CD4-positive, alpha-beta T cell (primary cell): ENCODE results near the gene MRAS. TPM values are rescaled to one million over a fixed set of nuclear protein-coding genes. Genes with fewer than 3 reads are reported as not detected.

Experiments
- ATAC-seq: fragments of 200-7000 bp; cut with Tn5 transposase; one replicate; pipeline ENCODE4 v1.10.0; 2022; ENCODE audit warnings: mild to moderate bottlenecking; ENCODE audit not compliant: poor library complexity
- CTCF ChIA-PET: fragments of 350-600 bp; sonication (Branson Sonifier 250); formaldehyde crosslinking; loops from one replicate; lab custom pipeline; 2021; ENCODE audit warnings: antibody characterized with exemption, inconsistent platforms; lab: Charles Lee
- POLR2A ChIA-PET: fragments of 350-600 bp; sonication (Branson Sonifier 250); formaldehyde crosslinking; loops from one replicate; lab custom pipeline; 2021; ENCODE audit warnings: antibody characterized with exemption, inconsistent platforms; lab: Charles Lee
- DNase-seq, 14 experiments: peaks; one replicate each; pipeline ENCODE4 v3.0.0-alpha.2; 2013 to 2020; ENCODE audit warnings: mixed read lengths in 2 of 14
- H3K27ac ChIP-seq, 2 donors: one replicate each; pipeline versions ENCODE4 v1.5.1 to v1.7.0; 2013; ENCODE audit warnings: low read length in 2 of 2, low read depth in 1 of 2, mild to moderate bottlenecking in 1 of 2
- H3K27me3 ChIP-seq, 2 experiments: 1 replicate in 1 of 2; 2 replicates in 1 of 2; pipeline versions ENCODE4 v1.6.1 to v1.7.0; 2013; ENCODE audit warnings: low read length in 2 of 2, control low read depth in 1 of 2, mild to moderate bottlenecking in 1 of 2, moderate library complexity in 1 of 2; ENCODE audit not compliant: insufficient read depth in 2 of 2, control insufficient read depth in 1 of 2
- H3K36me3 ChIP-seq: one replicate; pipeline ENCODE4 v1.6.1; 2013; ENCODE audit warnings: low read length, control low read depth; ENCODE audit not compliant: insufficient read depth
- H3K4me1 ChIP-seq: one replicate; pipeline ENCODE4 v1.6.1; 2013; ENCODE audit warnings: low read length, control low read depth; ENCODE audit not compliant: insufficient read depth
- H3K4me3 ChIP-seq: one replicate; pipeline ENCODE4 v1.5.1; 2013; ENCODE audit warnings: mild to moderate bottlenecking, low read length, moderate library complexity
- H3K9me3 ChIP-seq, 2 experiments: 1 replicate in 1 of 2; 2 replicates in 1 of 2; pipeline versions ENCODE4 v1.6.1 to v1.7.0; 2013; ENCODE audit warnings: low read length in 2 of 2, mild to moderate bottlenecking in 2 of 2, control low read depth in 1 of 2, moderate library complexity in 1 of 2; ENCODE audit not compliant: control insufficient read depth in 1 of 2, insufficient read depth in 1 of 2
- H3K27ac Mint-ChIP-seq: one replicate; pipeline ENCODE4 v1.8.0; 2020; ENCODE audit warnings: mixed read lengths
- H3K27me3 Mint-ChIP-seq: one replicate; pipeline ENCODE4 v1.8.0; 2021; ENCODE audit warnings: mixed read lengths
- H3K36me3 Mint-ChIP-seq: one replicate; pipeline ENCODE4 v1.8.0; 2021; ENCODE audit warnings: low read depth, mixed read lengths
- H3K4me1 Mint-ChIP-seq: one replicate; pipeline ENCODE4 v1.8.0; 2021; ENCODE audit warnings: low read depth, mixed read lengths
- H3K4me3 Mint-ChIP-seq: one replicate; pipeline ENCODE4 v1.8.0; 2020; ENCODE audit warnings: mild to moderate bottlenecking, mixed read lengths
- H3K9me3 Mint-ChIP-seq: one replicate; pipeline ENCODE4 v1.8.0; 2020; ENCODE audit warnings: mixed read lengths
- CTCF ChIP-seq: fragments of 200-600 bp; IDR thresholded peaks from one replicate; pipeline ENCODE4 v1.8.0; 2022; ENCODE audit warnings: antibody characterized with exemption, mild to moderate bottlenecking
- intact Hi-C, 2 experiments: fragments of 100-400 bp; cut with DNase I in 1 of 2; cut with micrococcal nuclease in 1 of 2; formaldehyde crosslinking; loops; one replicate each; pipeline versions ENCODE4 v1.15.1 to v1.9.0; 2023 to 2025; cut with DNase I, micrococcal nuclease
- total RNA-seq, 174 experiments: library from RNA in 2 of 174; stranded (reverse) in 2 of 174; gene quantifications; one replicate each; pipeline ENCODE4 v1.2.3 and lab custom pipeline; 2021 to 2026

MRAS gene
- total RNA-seq, 2 experiments from 2014 or later: 0.45 to 0.47 TPM

GRCh38 chr3:138435840-138436239 is 87.5 kb downstream of the MRAS start:
- CTCF ChIA-PET: no interaction called here
- H3K27ac ChIP-seq: no peak overlapping the region
- intact Hi-C loops: no loop called here
- H3K27ac Mint-ChIP-seq: no peak overlapping the region
- POLR2A ChIA-PET: no interaction called here
- ATAC-seq (no peak), DNase-seq (no peak)
- peaks cover 71% of the 10 kb centered on the region for H3K27me3 Mint-ChIP-seq
- H3K4me3 Mint-ChIP-seq: peak overlapping the region; percentile 65
- H3K9me3 ChIP-seq: peaks cover 0 to 13% of the 10 kb centered on the region in 2 experiments
- no peak overlapping the region for H3K4me3 ChIP-seq
- H3K4me1 Mint-ChIP-seq: peaks cover 16% of the 10 kb centered on the region
- no peaks in the 10 kb centered on the region for H3K36me3 ChIP-seq
- peaks cover 19 to 42% of the 10 kb centered on the region in 2 experiments for H3K27me3 ChIP-seq
- H3K4me1 ChIP-seq: peaks cover 20% of the 10 kb centered on the region
- H3K36me3 Mint-ChIP-seq: no peaks in the 10 kb centered on the region
- no peak for TF ChIP-seq CTCF
- no peaks in the 10 kb centered on the region for H3K9me3 Mint-ChIP-seq

- no peak for TF ChIP-seq CTCF
- ChIA-PET POLR2A (no interaction called here), CTCF (no interaction called here)
- H3K27ac Mint-ChIP-seq: no peak overlapping the region
- no peaks in the 10 kb centered on the region for H3K9me3 Mint-ChIP-seq
- peaks cover 20% of the 10 kb centered on the region for H3K4me1 ChIP-seq
- no peaks in the 10 kb centered on the region for H3K36me3 ChIP-seq
- peaks cover 0 to 13% of the 10 kb centered on the region in 2 experiments for H3K9me3 ChIP-seq
- H3K27ac ChIP-seq: no peak overlapping the region
- no peak overlapping the region for H3K4me3 ChIP-seq
- peaks cover 16% of the 10 kb centered on the region for H3K4me1 Mint-ChIP-seq
- ATAC-seq (no peak), DNase-seq (no peak)
- no peak overlapping the region for H3K4me3 Mint-ChIP-seq
- H3K27me3 ChIP-seq: peaks cover 19 to 42% of the 10 kb centered on the region in 2 experiments
- no peaks in the 10 kb centered on the region for H3K36me3 Mint-ChIP-seq
- peaks cover 60% of the 10 kb centered on the region for H3K27me3 Mint-ChIP-seq
- intact Hi-C loops: no loop called here
Observed at GRCh38 chr3:138437281-138437680, 88.9 kb downstream of the MRAS start.

- H3K27ac ChIP-seq: no peak overlapping the region
- intact Hi-C loops: no loop called here
- Mint-ChIP-seq H3K27me3 (peaks cover 46% of the 10 kb centered on the region), H3K9me3 (no peaks in the 10 kb centered on the region), H3K36me3 (no peaks in the 10 kb centered on the region), H3K4me3 (no peak overlapping the region), H3K27ac (no peak overlapping the region), H3K4me1 (peaks cover 9% of the 10 kb centered on the region)
- ATAC-seq (no peak), DNase-seq (no peak)
- H3K27me3 ChIP-seq: peaks cover 15 to 30% of the 10 kb centered on the region in 2 experiments
- TF ChIP-seq CTCF: no peak
- H3K36me3 ChIP-seq: no peaks in the 10 kb centered on the region
- H3K4me1 ChIP-seq: peaks cover 17% of the 10 kb centered on the region
- ChIA-PET CTCF (no interaction called here), POLR2A (no interaction called here)
- H3K9me3 ChIP-seq: peaks cover 0 to 11% of the 10 kb centered on the region in 2 experiments
- no peak overlapping the region for H3K4me3 ChIP-seq
Observed at GRCh38 chr3:138438896-138439295, 90.5 kb downstream of the MRAS start.
